ENCODE results near the gene ABI1.
A peak's percentile ranks its signal among the peaks of the same experiment; 100 is the strongest.

DNA sequence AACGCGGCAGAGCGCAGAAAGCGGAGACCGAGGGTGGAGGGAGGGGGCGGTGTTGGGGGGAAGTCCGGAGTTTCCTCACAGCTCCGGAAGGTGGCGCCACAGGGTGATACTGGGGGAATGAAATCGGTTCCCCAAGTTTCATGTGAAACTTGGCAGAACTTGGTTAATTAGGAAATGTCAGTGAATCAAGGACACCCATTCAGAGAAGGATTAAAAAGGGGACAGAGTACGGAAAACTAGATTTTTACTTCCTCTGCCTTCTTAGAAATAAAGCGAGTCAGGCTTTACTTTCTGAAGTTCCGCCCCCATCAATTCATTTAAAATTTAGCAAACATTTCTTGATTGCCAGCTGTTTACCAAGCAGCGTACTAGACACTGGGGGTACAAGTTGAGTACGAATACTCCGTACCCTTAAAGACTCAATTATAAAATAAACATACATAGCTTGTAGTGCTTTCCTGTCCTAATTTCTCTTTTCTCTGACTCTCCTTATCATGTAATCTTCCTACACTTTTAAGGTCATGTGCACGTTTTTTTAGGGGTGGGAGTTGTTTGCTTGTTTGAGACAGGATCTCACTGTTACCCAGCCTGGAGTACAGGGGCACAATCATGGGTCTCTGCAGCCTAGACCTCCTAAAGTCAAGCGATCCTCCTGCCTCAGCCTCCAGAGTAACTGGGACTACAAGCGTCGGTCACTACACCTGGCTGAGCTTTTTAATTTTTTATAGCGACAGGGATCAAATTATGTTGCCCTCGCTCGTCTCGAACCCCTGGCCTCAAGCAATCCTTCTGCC is 644 bp upstream of the ABI1 start:
- TF ChIP-seq, protein P1, sequence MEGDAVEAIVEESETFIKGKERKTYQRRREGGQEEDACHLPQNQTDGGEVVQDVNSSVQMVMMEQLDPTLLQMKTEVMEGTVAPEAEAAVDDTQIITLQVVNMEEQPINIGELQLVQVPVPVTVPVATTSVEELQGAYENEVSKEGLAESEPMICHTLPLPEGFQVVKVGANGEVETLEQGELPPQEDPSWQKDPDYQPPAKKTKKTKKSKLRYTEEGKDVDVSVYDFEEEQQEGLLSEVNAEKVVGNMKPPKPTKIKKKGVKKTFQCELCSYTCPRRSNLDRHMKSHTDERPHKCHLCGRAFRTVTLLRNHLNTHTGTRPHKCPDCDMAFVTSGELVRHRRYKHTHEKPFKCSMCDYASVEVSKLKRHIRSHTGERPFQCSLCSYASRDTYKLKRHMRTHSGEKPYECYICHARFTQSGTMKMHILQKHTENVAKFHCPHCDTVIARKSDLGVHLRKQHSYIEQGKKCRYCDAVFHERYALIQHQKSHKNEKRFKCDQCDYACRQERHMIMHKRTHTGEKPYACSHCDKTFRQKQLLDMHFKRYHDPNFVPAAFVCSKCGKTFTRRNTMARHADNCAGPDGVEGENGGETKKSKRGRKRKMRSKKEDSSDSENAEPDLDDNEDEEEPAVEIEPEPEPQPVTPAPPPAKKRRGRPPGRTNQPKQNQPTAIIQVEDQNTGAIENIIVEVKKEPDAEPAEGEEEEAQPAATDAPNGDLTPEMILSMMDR (IDR thresholded peaks at IDR 0.05) = peak; percentile 27 to 79 (median 56)
- no peak for TF ChIP-seq POLR2A (IDR thresholded peaks at IDR 0.05)

Measured in testis (tissue), 2 donors.